Ovary (tissue), 9 donors: ENCODE data around the gene MPP7. TPM values are rescaled to one million over a fixed set of nuclear protein-coding genes. Genes with fewer than 3 reads are reported as not detected.

ENCODE experiments used
- DNase-seq, 5 donors: peaks; one replicate each; pipeline ENCODE4 v3.0.0-alpha.2; 2019 to 2020
- H3K27ac ChIP-seq, 2 donors: fragments of 200-600 bp; one replicate each; pipeline versions ENCODE4 v1.5.1 to v1.8.0; 2019 to 2022
- H3K27me3 ChIP-seq: fragments of 200-600 bp; one replicate; pipeline ENCODE4 v1.8.0; 2022
- H3K36me3 ChIP-seq: fragments of 200-600 bp; sonication (generic); one replicate; pipeline ENCODE4 v1.5.1; 2019
- H3K4me1 ChIP-seq: one replicate; pipeline ENCODE4 v1.8.1; 2013; ENCODE audit warnings: mild to moderate bottlenecking, moderate library complexity; ENCODE audit not compliant: insufficient read depth
- H3K4me3 ChIP-seq: fragments of 200-600 bp; sonication (generic); one replicate; pipeline ENCODE4 v1.5.1; 2017
- H3K9me3 ChIP-seq, 2 donors: fragments of 200-600 bp in 1 of 2; sonication (generic) in 1 of 2; one replicate each; pipeline versions ENCODE4 v1.5.1 to v1.8.1; 2013 to 2019; ENCODE audit warnings: mild to moderate bottlenecking in 1 of 2, moderate library complexity in 1 of 2
- CTCF ChIP-seq, 3 donors: fragments of 450-650 bp in 2 of 3; fragments of 200-600 bp in 1 of 3; IDR thresholded peaks; one replicate each; pipeline versions ENCODE4 v1.5.1 to v1.8.0; 2016 to 2022; ENCODE audit warnings: antibody characterized with exemption in 3 of 3, mild to moderate bottlenecking in 1 of 3
- EP300 ChIP-seq: sonication (generic); formaldehyde crosslinking; IDR thresholded peaks from one replicate; pipeline ENCODE4 v1.6.1; 2017; ENCODE audit warnings: antibody characterized with exemption
- POLR2A ChIP-seq: fragments of 450-650 bp; IDR thresholded peaks from one replicate; pipeline ENCODE4 v1.6.1; 2017; ENCODE audit warnings: antibody characterized with exemption, mild to moderate bottlenecking, moderate library complexity
- WGBS, 3 donors: extraction: QIAGEN DNeasy Blood & Tissue Kit in 1 of 3; methylation state at CpG; one replicate each; pipeline versions ENCODE4 v1.1.5 to v1.1.7; 2013 to 2017; 5-methylcytosine and 5-hydroxymethylcytosine counted together
- intact Hi-C, 4 donors: fragments of 100-400 bp; cut with DNase I; formaldehyde crosslinking; loops; one replicate each; pipeline versions ENCODE4 v1.11.0 to v1.15.1; 2022 to 2023
- polyA plus RNA-seq, 2 donors: library from polyadenylated mRNA; stranded (reverse); fragments of 200-250 nt in 1 of 2; fragments of 350-450 nt in 1 of 2; fragmentation: Illumina TruSeq in 1 of 2; extraction: RNeasy Lipid Tissue Mini Kit (QIAGEN cat#74804) in 1 of 2; gene quantifications; one replicate each; pipeline ENCODE4 v1.2.3, GENCODE V29; 2013 to 2014
- total RNA-seq, 7 donors: library from RNA; depleted of rRNA in 2 of 7; stranded (reverse); fragments of >200 nt in 2 of 7; fragmentation: NEBNext Ultra II Directional in 3 of 7; extraction: Animal tissue kit (Norgen Biotek cat#: 25700) in 3 of 7; gene quantifications; one replicate each; pipeline versions ENCODE4 v1.1.0 to v1.2.4, GENCODE V29; 2016 to 2023
- donor health status: DM: no; HTN: no; CAD: no; lungs with moderate emphysema.
- donor health status: DM: no; HTN: no; CAD: no.
- donor health status: Bipolar disorder and iron deficiency.
- donor health status: DM: yes; HTN: yes; CAD: no.
- donor health status: DM: no; HTN: no; CAD: no.
- donor health status: DM: yes; HTN: yes; CAD: no.

MPP7 gene
- total and polyA plus RNA-seq, 9 donors: 2.2 to 13.3 (median 7.5) TPM

GRCh38 chr10:28300027-28300426 is 2.8 kb downstream of the MPP7 start:
- 36 to 73% (median 55%) methylated on average over 2 of the region's 2 CpGs for WGBS, 3 donors
- peak in 1 of 5 donors; percentile 23 for DNase-seq
- Histone ChIP-seq H3K9me3 (no peaks in the 10 kb centered on the region), H3K27me3 (no peaks in the 10 kb centered on the region), H3K36me3 (no peaks in the 10 kb centered on the region), H3K4me3 (no peak overlapping the region), H3K4me1 (peaks cover 5% of the 10 kb centered on the region), H3K27ac (no peak overlapping the region)
- intact Hi-C loops: loop anchor here in 1 of 4 donors (10.0 kb wide), 1 partner anchor 85 kb away; no protein-coding TSS in a partner anchor
- TF ChIP-seq CTCF (IDR thresholded peaks at IDR 0.05) (no peak), POLR2A (no peak), EP300 (no peak)

GRCh38 chr10:28298951-28299350 is 3.9 kb downstream of the MPP7 start:
- H3K4me3 ChIP-seq: no peak overlapping the region
- intact Hi-C loops: no loop called here
- WGBS, 3 donors: 73 to 81% (median 78%) methylated on average over 5 of the region's 5 CpGs
- H3K36me3 ChIP-seq: no peaks in the 10 kb centered on the region
- H3K4me1 ChIP-seq: peaks cover 7% of the 10 kb centered on the region
- TF ChIP-seq EP300 (no peak), POLR2A (no peak), CTCF (IDR thresholded peaks at IDR 0.05) (no peak)
- no peak overlapping the region for H3K27ac ChIP-seq
- H3K9me3 ChIP-seq: no peaks in the 10 kb centered on the region
- no peak for DNase-seq
- no peaks in the 10 kb centered on the region for H3K27me3 ChIP-seq

DNA sequence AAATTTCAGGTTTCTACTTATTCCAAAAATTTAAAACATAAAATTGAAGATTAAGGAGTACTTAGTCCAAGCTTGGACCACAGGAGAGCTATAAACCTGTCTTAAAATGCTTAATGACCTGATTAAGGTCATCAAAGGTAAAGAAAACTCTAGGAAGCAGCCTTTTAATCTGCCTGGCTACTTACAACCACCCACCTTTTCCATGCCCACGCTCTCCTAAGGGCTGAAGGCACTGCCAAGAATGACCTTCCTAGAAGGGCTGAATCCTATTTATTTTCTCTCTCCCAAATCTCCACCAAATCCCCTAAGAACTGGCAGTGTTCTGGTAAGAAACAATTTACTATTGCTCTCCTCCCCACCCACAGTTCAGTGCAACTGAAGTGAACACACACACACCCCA is 6.8 kb downstream of the MPP7 start:
- Histone ChIP-seq H3K27me3 (no peaks in the 10 kb centered on the region), H3K4me1 (peaks cover 6% of the 10 kb centered on the region), H3K27ac (peak overlapping the region in 1 of 2 donors; percentile 43), H3K36me3 (no peaks in the 10 kb centered on the region), H3K4me3 (no peak overlapping the region), H3K9me3 (no peaks in the 10 kb centered on the region)
- intact Hi-C loops: no loop called here
- 27 to 30% (median 27%) methylated on average over 1 of the region's 1 CpG for WGBS, 3 donors
- no peak for DNase-seq
- TF ChIP-seq CTCF (IDR thresholded peaks at IDR 0.05): no peak
- TF ChIP-seq POLR2A: no peak
- no peak for TF ChIP-seq EP300

DNA sequence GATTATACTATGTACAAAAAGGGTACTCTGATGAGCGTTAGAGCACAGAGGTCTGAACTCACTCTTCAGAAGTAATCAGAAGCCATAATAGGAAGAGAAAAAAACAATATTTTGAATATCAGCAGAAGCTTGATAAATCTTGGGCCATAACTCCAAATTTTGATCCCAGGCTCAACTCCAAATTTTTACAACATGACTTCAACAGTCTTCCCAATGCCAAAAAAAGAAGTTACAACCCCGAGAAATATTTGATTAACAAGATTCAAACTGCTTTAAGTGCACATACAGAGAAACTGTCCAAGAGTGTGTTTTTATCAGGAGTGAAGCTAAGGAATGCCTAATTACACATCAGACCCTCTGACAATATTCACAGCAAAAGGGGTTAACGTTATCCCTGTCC is 7.5 kb downstream of the MPP7 start:
- no peak for TF ChIP-seq EP300
- TF ChIP-seq CTCF (IDR thresholded peaks at IDR 0.05): no peak
- no peak for TF ChIP-seq POLR2A
- H3K36me3 ChIP-seq: no peaks in the 10 kb centered on the region
- 12 to 19% (median 12%) methylated on average over 3 of the region's 3 CpGs for WGBS, 3 donors
- H3K27ac ChIP-seq: peak overlapping the region in 1 of 2 donors; percentile 43
- peaks cover 6% of the 10 kb centered on the region for H3K4me1 ChIP-seq
- no peaks in the 10 kb centered on the region for H3K9me3 ChIP-seq
- DNase-seq: no peak
- intact Hi-C loops: no loop called here
- H3K27me3 ChIP-seq: no peaks in the 10 kb centered on the region
- H3K4me3 ChIP-seq: no peak overlapping the region
